GM21825 (cell line): Measurements from ENCODE around the gene KRTAP20-1.

Source experiments
- ATAC-seq: cut with Tn5 transposase; IDR thresholded peaks from one replicate; pipeline ENCODE4 v1.9.1; 2021; ENCODE audit warnings: mild to moderate bottlenecking, moderate library complexity; ENCODE audit not compliant: unreplicated experiment

KRTAP20-1 gene

GRCh38 chr21:30616125-30616524 lies at the start of gene KRTAP20-1:
Gene KRTAP20-1 (plus strand): TSS chr21:30616425. CDS start chr21:30616455, 30 bp downstream.
- no peak for ATAC-seq

- ATAC-seq, result no peak
Observed at GRCh38 chr21:30567617-30568016, 48.6 kb upstream of the KRTAP20-1 start.

- ATAC-seq, result no peak
Observed at GRCh38 chr21:30577766-30578165, 38.5 kb upstream of the KRTAP20-1 start.

GRCh38 chr21:30579346-30579745 lies 36.9 kb upstream of the KRTAP20-1 start:
- ATAC-seq, result no peak

GRCh38 chr21:30580132-30580531 lies 36.1 kb upstream of the KRTAP20-1 start:
- ATAC-seq, result no peak

GRCh38 chr21:30582870-30583269 lies 33.4 kb upstream of the KRTAP20-1 start:
- ATAC-seq, result no peak

- ATAC-seq, result no peak
Observed at GRCh38 chr21:30590297-30590696, 25.9 kb upstream of the KRTAP20-1 start, which contains the start of gene KRTAP22-2. Gene KRTAP22-2 (minus strand): TSS chr21:30590397.

- ATAC-seq, result no peak
Observed at GRCh38 chr21:30592140-30592539, 24.1 kb upstream of the KRTAP20-1 start, which contains the start of gene KRTAP6-3. Gene KRTAP6-3 (plus strand): TSS chr21:30592440. CDS start chr21:30592446, 6 bp downstream.

- ATAC-seq, result no peak
Observed at GRCh38 chr21:30598802-30599201, 17.4 kb upstream of the KRTAP20-1 start, which contains the start of gene KRTAP6-2. Gene KRTAP6-2 (minus strand): TSS chr21:30598902. CDS start chr21:30598874, 28 bp downstream.

- ATAC-seq, result no peak
Observed at GRCh38 chr21:30600787-30601186, 15.4 kb upstream of the KRTAP20-1 start, which contains the start of gene KRTAP22-1. Gene KRTAP22-1 (plus strand): TSS chr21:30601087.

GRCh38 chr21:30605968-30606367 lies 10.3 kb upstream of the KRTAP20-1 start:
- ATAC-seq, result no peak

- no peak for ATAC-seq
Observed at GRCh38 chr21:30612132-30612531, 4.1 kb upstream of the KRTAP20-1 start.

- no peak for ATAC-seq
Observed at GRCh38 chr21:30613836-30614235, 2.4 kb upstream of the KRTAP20-1 start, which contains the start of gene KRTAP6-1. Gene KRTAP6-1 (minus strand): TSS chr21:30613930. CDS start chr21:30613904, 26 bp downstream.

- no peak for ATAC-seq
Observed at GRCh38 chr21:30615199-30615598, 1.0 kb upstream of the KRTAP20-1 start.

- no peak for ATAC-seq
Observed at GRCh38 chr21:30620080-30620479, 3.9 kb downstream of the KRTAP20-1 start.

GRCh38 chr21:30620522-30620921 lies 4.3 kb downstream of the KRTAP20-1 start, which contains the start of gene KRTAP20-4:
Gene KRTAP20-4 (plus strand): TSS chr21:30620627.
- ATAC-seq, result no peak

- ATAC-seq, result no peak
Observed at GRCh38 chr21:30623362-30623761, 7.1 kb downstream of the KRTAP20-1 start.

- ATAC-seq, result no peak
Observed at GRCh38 chr21:30625449-30626165, 9.4 kb downstream of the KRTAP20-1 start.

GRCh38 chr21:30628109-30628508 lies 11.9 kb downstream of the KRTAP20-1 start:
- ATAC-seq, result no peak

GRCh38 chr21:30629200-30629599 lies 13.0 kb downstream of the KRTAP20-1 start:
- no peak for ATAC-seq

GRCh38 chr21:30634906-30635305 lies 18.7 kb downstream of the KRTAP20-1 start, which contains the start of gene KRTAP20-2:
Gene KRTAP20-2 (plus strand): TSS chr21:30635206. CDS start chr21:30635264, 58 bp downstream.
- no peak for ATAC-seq

- ATAC-seq, result no peak
Observed at GRCh38 chr21:30638686-30639085, 22.5 kb downstream of the KRTAP20-1 start.
